ENCODE measurements around the gene GINS1.
"Not testable (repeated sequence)": the region's sequence is repeated elsewhere in the genome, so short reads cannot be mapped to it uniquely, and the experiment has no call there.

The GINS1 gene

GRCh38 chr20:25465243-25466135 is 58.0 kb downstream of the GINS1 start:
- no peak overlapping the region for H3K4me3 ChIP-seq (ENCODE audit: low read length in 2 of 2)
- H3K36me3 ChIP-seq (ENCODE audit: control insufficient read depth in 2 of 2, insufficient read depth in 2 of 2, low read length in 2 of 2): peaks cover 34 to 50% of the 10 kb centered on the region in 2 donors
- H3K27me3 ChIP-seq (ENCODE audit: control insufficient read depth in 1 of 2, insufficient read depth in 2 of 2, low read length in 2 of 2): no peaks in the 10 kb centered on the region
- H3K4me1 ChIP-seq (ENCODE audit: control insufficient read depth, insufficient read depth, low read length): no peaks in the 10 kb centered on the region
- H3K9ac ChIP-seq (ENCODE audit: low read length in 2 of 2): no peak overlapping the region
- no peaks in the 10 kb centered on the region for H3K9me3 ChIP-seq (ENCODE audit: control insufficient read depth in 2 of 2, low read length in 2 of 2)
- H3K27ac ChIP-seq (ENCODE audit: low read length): no peak overlapping the region

- H3K9me3 ChIP-seq (ENCODE audit: control insufficient read depth in 2 of 2, low read length in 2 of 2): no peaks in the 10 kb centered on the region
- no peak overlapping the region for H3K27ac ChIP-seq (ENCODE audit: low read length)
- peaks cover 30 to 49% of the 10 kb centered on the region in 2 donors for H3K36me3 ChIP-seq (ENCODE audit: control insufficient read depth in 2 of 2, insufficient read depth in 2 of 2, low read length in 2 of 2)
- H3K9ac ChIP-seq (ENCODE audit: low read length in 2 of 2): no peak overlapping the region
- no peak overlapping the region for H3K4me3 ChIP-seq (ENCODE audit: low read length in 2 of 2)
- H3K4me1 ChIP-seq (ENCODE audit: control insufficient read depth, insufficient read depth, low read length): no peaks in the 10 kb centered on the region
- H3K27me3 ChIP-seq (ENCODE audit: control insufficient read depth in 1 of 2, insufficient read depth in 2 of 2, low read length in 2 of 2): no peaks in the 10 kb centered on the region
Measured at GRCh38 chr20:25466846-25467245, 59.4 kb downstream of the GINS1 start.

- Histone ChIP-seq H3K9ac (ENCODE audit: low read length in 2 of 2) (no peak overlapping the region), H3K27ac (ENCODE audit: low read length) (no peak overlapping the region), H3K9me3 (ENCODE audit: control insufficient read depth in 2 of 2, low read length in 2 of 2) (no peaks in the 10 kb centered on the region), H3K36me3 (ENCODE audit: control insufficient read depth in 2 of 2, insufficient read depth in 2 of 2, low read length in 2 of 2) (peaks cover 28 to 49% of the 10 kb centered on the region in 2 donors), H3K4me1 (ENCODE audit: control insufficient read depth, insufficient read depth, low read length) (no peaks in the 10 kb centered on the region), H3K27me3 (ENCODE audit: control insufficient read depth in 1 of 2, insufficient read depth in 2 of 2, low read length in 2 of 2) (no peaks in the 10 kb centered on the region), H3K4me3 (ENCODE audit: low read length in 2 of 2) (no peak overlapping the region)
Measured at GRCh38 chr20:25467441-25467840, 60.0 kb downstream of the GINS1 start.

GRCh38 chr20:25468126-25469075 is 60.9 kb downstream of the GINS1 start:
- Histone ChIP-seq H3K27me3 (ENCODE audit: control insufficient read depth in 1 of 2, insufficient read depth in 2 of 2, low read length in 2 of 2) (no peaks in the 10 kb centered on the region), H3K4me1 (ENCODE audit: control insufficient read depth, insufficient read depth, low read length) (no peaks in the 10 kb centered on the region), H3K9me3 (ENCODE audit: control insufficient read depth in 2 of 2, low read length in 2 of 2) (no peaks in the 10 kb centered on the region), H3K27ac (ENCODE audit: low read length) (no peak overlapping the region), H3K36me3 (ENCODE audit: control insufficient read depth in 2 of 2, insufficient read depth in 2 of 2, low read length in 2 of 2) (peaks cover 27 to 48% of the 10 kb centered on the region in 2 donors), H3K4me3 (ENCODE audit: low read length in 2 of 2) (no peak overlapping the region), H3K9ac (ENCODE audit: low read length in 2 of 2) (no peak overlapping the region)

GRCh38 chr20:25469558-25469957 is 62.1 kb downstream of the GINS1 start:
- no peak overlapping the region for H3K4me3 ChIP-seq (ENCODE audit: low read length in 2 of 2)
- H3K27me3 ChIP-seq (ENCODE audit: control insufficient read depth in 1 of 2, insufficient read depth in 2 of 2, low read length in 2 of 2): no peaks in the 10 kb centered on the region
- H3K9me3 ChIP-seq (ENCODE audit: control insufficient read depth in 2 of 2, low read length in 2 of 2): no peaks in the 10 kb centered on the region
- no peaks in the 10 kb centered on the region for H3K4me1 ChIP-seq (ENCODE audit: control insufficient read depth, insufficient read depth, low read length)
- peaks cover 21 to 42% of the 10 kb centered on the region in 2 donors for H3K36me3 ChIP-seq (ENCODE audit: control insufficient read depth in 2 of 2, insufficient read depth in 2 of 2, low read length in 2 of 2)
- H3K9ac ChIP-seq (ENCODE audit: low read length in 2 of 2): no peak overlapping the region
- H3K27ac ChIP-seq (ENCODE audit: low read length): no peak overlapping the region

GRCh38 chr20:25470045-25470444 is 62.6 kb downstream of the GINS1 start:
- no peak overlapping the region for H3K27ac ChIP-seq (ENCODE audit: low read length)
- H3K4me3 ChIP-seq (ENCODE audit: low read length in 2 of 2): no peak overlapping the region
- no peaks in the 10 kb centered on the region for H3K27me3 ChIP-seq (ENCODE audit: control insufficient read depth in 1 of 2, insufficient read depth in 2 of 2, low read length in 2 of 2)
- no peaks in the 10 kb centered on the region for H3K9me3 ChIP-seq (ENCODE audit: control insufficient read depth in 2 of 2, low read length in 2 of 2)
- H3K9ac ChIP-seq (ENCODE audit: low read length in 2 of 2): no peak overlapping the region
- peaks cover 19 to 37% of the 10 kb centered on the region in 2 donors for H3K36me3 ChIP-seq (ENCODE audit: control insufficient read depth in 2 of 2, insufficient read depth in 2 of 2, low read length in 2 of 2)
- no peaks in the 10 kb centered on the region for H3K4me1 ChIP-seq (ENCODE audit: control insufficient read depth, insufficient read depth, low read length)

GRCh38 chr20:25471020-25471419 is 63.5 kb downstream of the GINS1 start:
- peaks cover 15 to 32% of the 10 kb centered on the region in 2 donors for H3K36me3 ChIP-seq (ENCODE audit: control insufficient read depth in 2 of 2, insufficient read depth in 2 of 2, low read length in 2 of 2)
- no peaks in the 10 kb centered on the region for H3K27me3 ChIP-seq (ENCODE audit: control insufficient read depth in 1 of 2, insufficient read depth in 2 of 2, low read length in 2 of 2)

GRCh38 chr20:25473297-25473696 is 65.8 kb downstream of the GINS1 start:
- H3K27ac ChIP-seq (ENCODE audit: low read length): not testable (repeated sequence)
- peaks cover 5 to 15% of the 10 kb centered on the region in 2 donors for H3K36me3 ChIP-seq (ENCODE audit: control insufficient read depth in 2 of 2, insufficient read depth in 2 of 2, low read length in 2 of 2)

More at GRCh38 chr20:25471020-25471419, 63.5 kb downstream of the GINS1 start:
- Histone ChIP-seq H3K4me3 (ENCODE audit: low read length in 2 of 2) (no peak overlapping the region), H3K4me1 (ENCODE audit: control insufficient read depth, insufficient read depth, low read length) (no peaks in the 10 kb centered on the region), H3K9ac (ENCODE audit: low read length in 2 of 2) (no peak overlapping the region), H3K27ac (ENCODE audit: low read length) (no peak overlapping the region), H3K9me3 (ENCODE audit: control insufficient read depth in 2 of 2, low read length in 2 of 2) (no peaks in the 10 kb centered on the region)

GRCh38 chr20:25476106-25477013 is 68.9 kb downstream of the GINS1 start:
- Histone ChIP-seq H3K9ac (ENCODE audit: low read length in 2 of 2) (no peak overlapping the region), H3K4me3 (ENCODE audit: low read length in 2 of 2) (no peak overlapping the region), H3K9me3 (ENCODE audit: control insufficient read depth in 2 of 2, low read length in 2 of 2) (no peaks in the 10 kb centered on the region), H3K27me3 (ENCODE audit: control insufficient read depth in 1 of 2, insufficient read depth in 2 of 2, low read length in 2 of 2) (no peaks in the 10 kb centered on the region), H3K27ac (ENCODE audit: low read length) (no peak overlapping the region), H3K4me1 (ENCODE audit: control insufficient read depth, insufficient read depth, low read length) (no peaks in the 10 kb centered on the region), H3K36me3 (ENCODE audit: control insufficient read depth in 2 of 2, insufficient read depth in 2 of 2, low read length in 2 of 2) (peaks cover 4 to 18% of the 10 kb centered on the region in 2 donors)

More at GRCh38 chr20:25473297-25473696, 65.8 kb downstream of the GINS1 start:
- not testable (repeated sequence) for H3K9me3 ChIP-seq (ENCODE audit: control insufficient read depth in 2 of 2, low read length in 2 of 2); H3K9ac ChIP-seq (ENCODE audit: low read length in 2 of 2); H3K4me1 ChIP-seq (ENCODE audit: control insufficient read depth, insufficient read depth, low read length); H3K27me3 ChIP-seq (ENCODE audit: control insufficient read depth in 1 of 2, insufficient read depth in 2 of 2, low read length in 2 of 2); H3K4me3 ChIP-seq (ENCODE audit: low read length in 2 of 2)
